HEK293 (cell line): Measurements from ENCODE around the gene P2RY2.
A peak's percentile ranks its signal among the peaks of the same experiment; 100 is the strongest.

ENCODE experiments used
- CTCF ChIA-PET: fragments of 350-600 bp; formaldehyde crosslinking; extraction: SDS; loops from one replicate; lab custom pipeline; 2021; ENCODE audit warnings: antibody characterized with exemption; lab: Yijun Ruan, JAX
- POLR2A ChIA-PET: fragments of 300-600 bp; formaldehyde crosslinking; extraction: SDS; loops from one replicate; lab custom pipeline; 2020; ENCODE audit warnings: antibody characterized with exemption, inconsistent platforms; lab: Yijun Ruan, JAX
- H3K27ac ChIP-seq: fragments of 200-500 bp; sonication (Bioruptor generic); 2 replicates; pipeline ENCODE4 v1.5.1; 2014; ENCODE audit warnings: low read depth, low read length, control low read depth, inconsistent platforms; ENCODE audit errors: extremely low read depth
- H3K36me3 ChIP-seq, 2 experiments: fragments of 200-500 bp in 1 of 2; sonication (Bioruptor generic) in 1 of 2; 1 replicate in 1 of 2; 2 replicates in 1 of 2; pipeline ENCODE4 v1.5.1; 2014 to 2017; ENCODE audit warnings: inconsistent platforms in 2 of 2, low read length in 2 of 2; ENCODE audit not compliant: control insufficient read depth in 2 of 2, insufficient read depth in 1 of 2
- H3K4me1 ChIP-seq: fragments of 200-500 bp; sonication (Bioruptor generic); 2 replicates; pipeline ENCODE4 v1.5.1; 2014; ENCODE audit warnings: mild to moderate bottlenecking, low read length, inconsistent platforms; ENCODE audit not compliant: control insufficient read depth, insufficient read depth
- H3K4me3 ChIP-seq: 2 replicates; pipeline ENCODE4 v1.5.1; 2011; ENCODE audit warnings: low read depth, mild to moderate bottlenecking, control low read depth, low read length, moderate library complexity
- H3K9me3 ChIP-seq: fragments of 200-500 bp; sonication (Bioruptor generic); 2 replicates; pipeline ENCODE4 v1.5.1; 2014; ENCODE audit warnings: low read depth, low read length, inconsistent platforms; ENCODE audit not compliant: control insufficient read depth, insufficient read depth
- KLF7 ChIP-seq: fragments of 450-650 bp; formaldehyde crosslinking; IDR thresholded peaks from 2 replicates; pipeline ENCODE4 v1.5.1; 2016; ENCODE audit warnings: missing biosample characterization, missing genetic modification characterization, borderline replicate concordance
- MZF1 ChIP-seq: fragments of 450-650 bp; formaldehyde crosslinking; IDR thresholded peaks from 2 replicates; pipeline ENCODE4 v1.5.1; 2017; ENCODE audit warnings: missing biosample characterization, missing genetic modification characterization, borderline replicate concordance
- WT1 ChIP-seq: fragments of 450-650 bp; formaldehyde crosslinking; IDR thresholded peaks from 2 replicates; pipeline ENCODE4 v1.5.1; 2016; ENCODE audit warnings: missing biosample characterization, missing genetic modification characterization
- ZBTB8A ChIP-seq: fragments of 450-650 bp; formaldehyde crosslinking; IDR thresholded peaks from 2 replicates; pipeline ENCODE4 v1.5.1; 2016; ENCODE audit warnings: missing biosample characterization, missing genetic modification characterization
- ZNF121 ChIP-seq: fragments of 450-650 bp; formaldehyde crosslinking; IDR thresholded peaks from 2 replicates; pipeline ENCODE4 v1.5.1; 2016; ENCODE audit warnings: missing biosample characterization, missing genetic modification characterization
- ZNF175 ChIP-seq: fragments of 450-650 bp; formaldehyde crosslinking; IDR thresholded peaks from 2 replicates; pipeline ENCODE4 v1.5.1; 2016; ENCODE audit warnings: missing biosample characterization, missing genetic modification characterization
- ZNF366 ChIP-seq: fragments of 450-650 bp; formaldehyde crosslinking; conservative IDR thresholded peaks from 2 replicates; pipeline ENCODE4 v1.5.1; 2016; ENCODE audit warnings: missing biosample characterization, missing genetic modification characterization
- ZNF37A ChIP-seq: fragments of 450-650 bp; IDR thresholded peaks from 2 replicates; pipeline ENCODE4 v1.5.1; 2018; ENCODE audit warnings: missing biosample characterization, missing genetic modification characterization
- ZNF449 ChIP-seq: fragments of 450-650 bp; formaldehyde crosslinking; IDR thresholded peaks from 2 replicates; pipeline ENCODE4 v1.5.1; 2017; ENCODE audit warnings: missing biosample characterization, mild to moderate bottlenecking, missing genetic modification characterization, moderate library complexity
- ZNF518A ChIP-seq: fragments of 450-650 bp; formaldehyde crosslinking; conservative IDR thresholded peaks from 2 replicates; pipeline ENCODE4 v1.5.1; 2016; ENCODE audit warnings: low read depth, missing biosample characterization, missing genetic modification characterization
- ZNF530 ChIP-seq: fragments of 450-650 bp; formaldehyde crosslinking; IDR thresholded peaks from 2 replicates; pipeline ENCODE4 v1.5.1; 2016; ENCODE audit warnings: low read depth, missing biosample characterization, missing genetic modification characterization
- ZNF544 ChIP-seq: fragments of 450-650 bp; formaldehyde crosslinking; IDR thresholded peaks from 2 replicates; pipeline ENCODE4 v1.5.0; 2017; ENCODE audit warnings: missing biosample characterization, missing genetic modification characterization
- ZNF560 ChIP-seq: fragments of 450-650 bp; formaldehyde crosslinking; IDR thresholded peaks from 2 replicates; pipeline ENCODE4 v1.5.1; 2017; ENCODE audit warnings: missing biosample characterization, missing genetic modification characterization, borderline replicate concordance
- ZNF830 ChIP-seq: fragments of 450-650 bp; IDR thresholded peaks from 2 replicates; pipeline ENCODE4 v1.5.0; 2018; ENCODE audit warnings: missing biosample characterization, missing genetic modification characterization, low read depth, mild to moderate bottlenecking, moderate library complexity
- ZXDB ChIP-seq: fragments of 450-650 bp; formaldehyde crosslinking; IDR thresholded peaks from 2 replicates; pipeline ENCODE4 v1.5.1; 2016; ENCODE audit warnings: missing biosample characterization, missing genetic modification characterization

P2RY2 gene

GRCh38 chr11:73206801-73207200 lies 11.3 kb upstream of the P2RY2 start:
- H3K36me3 ChIP-seq, result no peaks in the 10 kb centered on the region
- no peak overlapping the region for H3K4me3 ChIP-seq
- no peaks in the 10 kb centered on the region for H3K9me3 ChIP-seq
- H3K4me1 ChIP-seq, result no peaks in the 10 kb centered on the region
- ChIA-PET CTCF (interaction anchor here (0.8 to 2.6 kb wide), 5 partner anchors 11 to 30 kb away, joined by 3 to 9 read pairs (median 4); partner anchors contain the start of gene P2RY2), POLR2A (no interaction called here)
- H3K27ac ChIP-seq, result no peak overlapping the region
- TF ChIP-seq ZNF560 (no peak), ZNF530 (tag by site-specific recombination) (no peak), ZXDB (tag by site-specific recombination) (no peak), ZNF449 (tag by site-specific recombination) (no peak), ZNF175 (tag by site-specific recombination) (no peak), WT1 (tag by site-specific recombination) (no peak), ZNF518A (no peak), ZBTB8A (tag by site-specific recombination) (no peak)

GRCh38 chr11:73209892-73210291 lies 8.2 kb upstream of the P2RY2 start:
- ChIA-PET POLR2A (no interaction called here), CTCF (no interaction called here)
- H3K27ac ChIP-seq, result no peak overlapping the region
- no peak for TF ChIP-seq ZNF830
- no peak for TF ChIP-seq ZNF544 (tag by site-specific recombination)
- no peak for TF ChIP-seq MZF1 (tag by site-specific recombination)
- TF ChIP-seq KLF7, result no peak
- no peaks in the 10 kb centered on the region for H3K36me3 ChIP-seq
- H3K9me3 ChIP-seq, result no peaks in the 10 kb centered on the region
- no peaks in the 10 kb centered on the region for H3K4me1 ChIP-seq
- no peak overlapping the region for H3K4me3 ChIP-seq

GRCh38 chr11:73210916-73211667 lies 7.0 kb upstream of the P2RY2 start:
- ChIA-PET POLR2A (no interaction called here), CTCF (interaction anchor here (0.6 to 0.7 kb wide), 2 partner anchors 25 to 120 kb away, joined by 3 to 4 read pairs; no protein-coding TSS in a partner anchor)
- no peaks in the 10 kb centered on the region for H3K9me3 ChIP-seq
- H3K27ac ChIP-seq, result no peak overlapping the region
- no peak overlapping the region for H3K4me3 ChIP-seq
- H3K4me1 ChIP-seq, result no peaks in the 10 kb centered on the region
- H3K36me3 ChIP-seq, result no peaks in the 10 kb centered on the region
- TF ChIP-seq ZNF366 (tag by site-specific recombination) (peak; percentile 95), ZNF121 (tag by site-specific recombination) (0 out of 2 replicates have a peak, but pooled peaks have one; percentile 12), ZNF37A (no peak)
